HG03064 (cell line): ENCODE results near the gene TLDC2.
"Not testable (repeated sequence)": the region's sequence is repeated elsewhere in the genome, so short reads cannot be mapped to it uniquely, and the experiment has no call there.

Experiments
- ATAC-seq: cut with Tn5 transposase; IDR thresholded peaks from one replicate; pipeline ENCODE4 v1.9.1; 2021; ENCODE audit warnings: low read depth; ENCODE audit not compliant: unreplicated experiment

The TLDC2 gene

GRCh38 chr20:36904690-36905089 lies 28.8 kb downstream of the TLDC2 start:
- no peak for ATAC-seq

DNA sequence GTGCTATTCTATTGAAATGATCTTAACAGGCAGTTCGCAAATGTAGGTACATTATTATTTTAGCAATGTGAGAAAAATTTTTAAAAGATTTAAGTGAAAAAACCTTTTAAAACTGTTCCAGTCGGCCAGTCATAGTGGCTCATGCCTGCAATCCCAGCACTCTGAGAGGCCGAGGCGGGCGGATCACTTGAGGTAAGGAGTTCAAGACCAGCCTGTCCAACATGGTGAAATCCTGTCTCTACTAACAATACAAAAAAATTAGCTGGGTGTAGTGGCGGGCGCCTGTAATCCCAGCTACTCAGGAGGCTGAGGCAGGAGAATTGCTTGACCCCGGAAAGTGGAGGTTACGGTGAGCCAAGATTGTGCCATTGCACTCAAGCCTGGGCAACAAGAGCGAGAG lies 29.6 kb downstream of the TLDC2 start:
- not testable (repeated sequence) for ATAC-seq

DNA sequence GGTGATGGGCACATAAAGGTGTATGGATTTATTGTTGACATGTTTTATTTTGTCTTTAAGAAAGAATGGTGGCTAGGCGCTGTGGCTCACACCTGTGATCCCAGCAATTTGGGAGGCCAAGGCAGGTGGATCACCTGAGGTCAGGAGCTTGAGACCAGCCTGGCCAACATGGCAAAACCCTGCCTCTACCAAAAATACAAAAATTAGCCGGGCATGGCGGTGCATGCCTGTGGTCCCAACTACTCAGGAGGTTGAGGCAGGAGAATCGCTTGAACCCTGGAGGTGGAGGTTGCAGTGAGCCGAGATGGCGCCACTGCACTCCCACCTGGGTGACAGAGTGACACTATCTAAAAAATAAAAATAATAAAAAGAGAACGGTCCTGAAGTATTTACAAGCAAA lies 30.1 kb downstream of the TLDC2 start:
- not testable (repeated sequence) for ATAC-seq

- no peak for ATAC-seq
Measured at GRCh38 chr20:36908603-36909002, 32.7 kb downstream of the TLDC2 start.

DNA sequence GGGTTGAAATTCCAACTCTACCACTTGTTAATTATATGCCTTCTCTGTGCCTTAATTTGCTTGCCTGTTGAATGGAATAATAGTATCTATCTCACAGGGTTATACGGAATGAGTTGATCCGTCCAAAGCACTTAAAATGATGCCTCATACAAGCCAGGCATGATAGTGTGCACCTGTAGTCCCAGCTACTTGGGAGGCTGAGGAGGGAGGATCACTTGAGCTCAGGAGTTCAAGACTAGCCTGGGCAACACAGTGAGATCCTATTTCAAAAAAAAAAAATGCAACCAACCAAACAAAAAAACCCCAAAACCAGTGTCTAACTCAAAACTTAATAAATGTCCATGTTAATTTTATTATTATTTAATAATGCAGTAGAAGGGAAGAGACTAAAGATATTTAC lies 40.3 kb downstream of the TLDC2 start:
- ATAC-seq: no peak

DNA sequence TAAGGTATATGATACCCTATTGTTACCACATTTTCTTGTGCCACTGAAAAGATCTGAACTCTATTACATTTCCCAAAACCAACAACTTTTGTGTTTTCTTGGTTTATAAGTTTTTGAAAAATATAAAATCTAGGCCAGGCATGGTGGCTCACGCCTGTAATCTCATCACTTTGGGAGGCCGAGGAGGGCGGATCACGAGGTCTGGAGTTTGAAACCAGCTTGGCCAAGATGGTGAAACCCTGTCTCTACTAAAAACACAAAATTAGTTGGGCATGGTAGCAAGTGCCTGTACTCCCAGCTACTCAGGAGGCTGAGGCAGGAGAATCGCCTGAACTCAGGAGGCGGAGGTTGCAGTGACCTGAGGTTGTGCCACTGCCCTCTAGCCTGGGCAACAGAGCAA lies 41.3 kb downstream of the TLDC2 start:
- no peak for ATAC-seq

DNA sequence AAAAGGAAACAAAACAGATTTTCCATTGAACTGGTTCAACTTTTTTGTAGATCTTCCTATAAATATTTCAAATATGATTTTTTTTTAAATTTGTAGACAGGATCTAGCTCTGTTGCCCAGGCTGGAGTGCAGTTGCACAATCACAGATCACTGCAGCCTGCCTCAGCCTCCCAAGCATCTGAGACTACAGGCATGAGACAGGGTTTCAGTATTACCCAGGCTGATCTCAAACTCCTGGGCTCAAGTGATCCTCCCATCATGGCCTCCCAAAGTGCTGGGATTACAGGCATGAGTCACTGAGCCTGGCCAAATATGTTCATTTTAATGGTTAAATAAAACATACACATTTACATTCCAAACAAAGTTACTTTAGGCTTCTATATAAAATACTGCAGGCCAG lies 42.0 kb downstream of the TLDC2 start:
- ATAC-seq: no peak

- no peak for ATAC-seq
Measured at GRCh38 chr20:36919715-36920333, 43.9 kb downstream of the TLDC2 start.

GRCh38 chr20:36920334-36920730 lies 44.4 kb downstream of the TLDC2 start:
- ATAC-seq: no peak

- no peak for ATAC-seq
Measured at GRCh38 chr20:36924167-36925045, 48.5 kb downstream of the TLDC2 start.

- ATAC-seq: no peak
Measured at GRCh38 chr20:36925234-36925633, 49.3 kb downstream of the TLDC2 start.

DNA sequence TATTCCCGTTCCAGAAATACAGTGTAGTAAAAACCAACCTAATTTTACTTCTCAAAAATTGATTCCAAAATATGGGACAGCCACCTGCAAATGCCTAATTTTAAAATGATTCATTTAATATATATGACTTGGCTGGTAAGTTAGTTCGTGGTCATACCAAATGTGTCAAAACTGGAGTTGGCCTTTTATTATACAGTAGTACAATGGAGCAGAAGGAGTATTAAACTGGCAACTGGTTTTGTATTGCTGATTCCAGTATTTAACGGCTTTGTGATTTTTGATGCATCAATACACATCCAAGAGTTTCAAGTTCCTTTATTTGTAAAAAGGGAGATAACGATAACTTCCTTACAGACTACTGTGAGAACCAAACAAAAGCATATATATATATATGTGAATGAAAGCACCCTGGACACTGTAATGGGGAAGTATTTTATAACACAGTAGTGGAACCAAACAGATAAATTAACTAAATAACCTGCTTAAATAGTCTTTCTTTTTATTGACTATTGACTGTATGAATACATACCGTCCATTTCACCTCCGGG lies 50.8 kb downstream of the TLDC2 start:
- no peak for ATAC-seq

DNA sequence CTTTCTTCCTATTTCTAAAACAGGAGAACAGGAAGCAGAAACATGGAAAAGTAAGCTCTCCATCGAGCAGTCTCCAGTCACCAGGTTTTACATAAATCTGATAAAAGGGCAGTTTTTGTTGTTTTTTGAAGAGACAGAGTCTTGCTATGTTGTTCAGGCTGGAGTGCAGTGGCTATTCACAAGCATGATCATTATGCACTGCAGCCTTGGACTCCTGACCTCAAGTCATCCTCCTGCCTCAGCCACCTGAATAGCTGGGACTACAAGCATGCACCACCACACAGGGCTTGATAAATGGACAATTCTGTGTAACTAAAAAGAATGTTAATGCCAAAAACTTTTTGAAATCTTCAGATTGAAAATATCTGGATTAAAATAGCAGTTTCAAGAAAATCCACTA lies 51.8 kb downstream of the TLDC2 start:
- ATAC-seq: no peak

DNA sequence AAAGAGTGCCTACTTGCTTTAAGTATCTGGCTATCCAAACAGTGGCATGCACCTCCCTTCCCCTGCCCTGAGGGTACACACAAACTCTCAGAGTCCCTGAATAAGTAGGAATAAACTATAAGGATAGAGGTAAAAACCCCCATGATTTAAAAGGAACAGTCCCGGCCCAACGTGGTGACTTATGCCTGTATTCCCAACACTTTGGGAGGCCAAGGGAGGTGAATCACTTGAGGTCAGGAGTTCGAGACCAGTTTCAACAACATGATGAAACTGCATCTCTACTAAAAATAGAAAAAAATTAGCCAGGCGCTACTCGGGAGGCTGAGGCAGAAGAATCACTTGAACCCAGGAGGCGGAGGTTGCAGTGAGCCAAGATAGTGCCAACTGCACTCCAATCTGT lies 53.4 kb downstream of the TLDC2 start:
- no peak for ATAC-seq

- ATAC-seq: no peak
Measured at GRCh38 chr20:36929691-36930090, 53.8 kb downstream of the TLDC2 start.

GRCh38 chr20:36932067-36932466 lies 56.1 kb downstream of the TLDC2 start:
- not testable (repeated sequence) for ATAC-seq

DNA sequence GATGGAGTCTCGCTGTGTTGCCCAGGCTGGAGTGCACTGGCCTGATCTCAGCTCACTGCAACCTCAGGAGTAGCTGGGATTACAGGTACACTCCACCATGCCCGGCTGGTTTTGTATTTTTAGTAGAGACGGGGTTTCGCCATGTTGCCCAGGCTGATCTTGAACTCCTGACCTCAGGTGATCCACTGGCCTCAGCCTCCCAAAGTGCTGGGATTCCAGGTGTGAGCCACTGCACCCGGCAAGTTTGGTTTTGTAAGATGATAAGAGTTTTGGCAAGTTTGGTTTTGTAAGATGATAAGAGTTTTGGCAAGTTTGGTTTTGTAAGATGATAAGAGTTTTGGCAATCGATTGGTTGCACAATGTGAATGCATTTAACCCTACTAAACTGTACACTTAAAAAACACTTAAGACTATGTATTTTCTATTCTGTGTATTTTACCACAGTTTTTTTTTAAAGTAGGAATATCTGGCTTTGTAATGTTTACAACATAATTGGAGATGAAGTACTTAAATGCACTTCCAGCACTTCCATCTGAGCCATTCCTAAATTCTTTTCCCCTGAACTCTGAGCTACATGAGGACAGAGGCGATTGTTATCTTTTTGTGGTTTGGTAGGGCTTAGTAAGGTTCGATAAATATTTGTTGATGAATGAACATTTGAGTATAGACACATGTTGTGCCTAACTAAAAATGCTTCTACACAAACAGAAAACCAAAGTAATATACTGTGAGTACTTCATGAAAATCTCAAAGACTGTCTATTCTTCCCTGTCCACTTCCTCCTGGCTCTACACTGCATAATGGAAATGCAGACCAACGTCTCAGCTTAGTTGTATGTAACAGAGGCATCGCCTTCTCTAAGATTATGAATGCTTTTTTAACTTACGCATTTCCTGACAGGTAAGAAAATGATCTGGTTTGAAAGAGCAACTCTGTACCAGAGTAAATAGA lies 56.8 kb downstream of the TLDC2 start:
- ATAC-seq: no peak

DNA sequence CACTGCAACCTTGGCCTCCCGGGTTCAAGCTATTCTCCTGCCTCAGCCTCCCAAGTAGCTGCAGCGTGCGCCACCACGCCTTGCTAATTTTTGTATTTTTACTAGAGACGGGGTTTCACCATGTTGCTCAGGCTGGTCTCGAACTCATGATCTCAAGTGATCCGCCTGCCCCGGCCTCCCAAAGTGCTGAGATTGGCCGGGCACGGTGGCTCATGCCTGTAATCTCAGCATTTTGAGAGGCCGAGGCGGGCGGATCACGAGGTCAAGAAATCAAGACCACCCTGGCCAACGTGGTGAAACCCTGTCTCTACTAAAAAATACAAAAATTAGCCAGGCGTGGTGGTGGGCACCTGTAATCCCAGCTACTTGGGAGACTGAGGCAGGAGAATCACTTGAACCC lies 57.6 kb downstream of the TLDC2 start:
- ATAC-seq: not testable (repeated sequence)

DNA sequence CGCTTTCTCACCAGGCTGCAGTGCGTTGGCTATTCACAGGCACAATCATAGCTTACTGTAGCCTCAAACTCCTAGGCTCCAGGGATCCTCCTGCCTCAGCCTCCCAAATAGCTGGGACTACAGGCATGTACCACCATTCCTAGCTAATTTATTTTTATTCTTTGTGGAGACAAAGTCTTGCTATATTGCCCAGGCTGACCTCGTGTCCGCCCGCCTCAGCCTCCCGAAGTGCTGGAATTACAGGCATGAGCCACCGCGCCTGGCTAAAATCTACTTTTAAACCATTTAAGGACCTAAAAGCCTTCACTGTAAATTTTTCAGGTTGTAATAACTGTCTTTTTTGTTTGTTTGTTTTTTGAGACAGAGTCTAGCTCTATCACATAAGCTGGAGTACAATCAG lies 60.4 kb downstream of the TLDC2 start:
- no peak for ATAC-seq

GRCh38 chr20:36936761-36937401 lies 60.9 kb downstream of the TLDC2 start:
- not testable (repeated sequence) for ATAC-seq
